ENCODE measurements around the gene GAP43. TPM values are rescaled to one million over a fixed set of nuclear protein-coding genes. Genes with fewer than 3 reads are reported as not detected.

Gene GAP43
- total RNA-seq, 1 donor from 2014 or later = not detected

- Mint-ChIP-seq H3K4me1 (peaks cover 5% of the 10 kb centered on the region), H3K27me3 (peaks cover 8% of the 10 kb centered on the region), H3K4me3 (no peak overlapping the region), H3K36me3 (ENCODE audit: low read depth) (no peaks in the 10 kb centered on the region), H3K27ac (no peak overlapping the region), H3K9me3 (peaks cover 7% of the 10 kb centered on the region)
- intact Hi-C loops (cut with micrococcal nuclease) = no loop called here
- DNase-seq = no peak
These were observed 8.1 kb upstream of the GAP43 start for GRCh38 chr3:115615001-115615814.

GRCh38 chr3:115616461-115616860 is 6.8 kb upstream of the GAP43 start:
- H3K9me3 Mint-ChIP-seq = peaks cover 7% of the 10 kb centered on the region
- H3K36me3 Mint-ChIP-seq (ENCODE audit: low read depth) = no peaks in the 10 kb centered on the region
- peaks cover 5% of the 10 kb centered on the region for H3K4me1 Mint-ChIP-seq
- H3K27ac Mint-ChIP-seq = no peak overlapping the region
- H3K27me3 Mint-ChIP-seq = peaks cover 4% of the 10 kb centered on the region
- DNase-seq = no peak
- intact Hi-C loops (cut with micrococcal nuclease) = no loop called here
- no peak overlapping the region for H3K4me3 Mint-ChIP-seq

- Mint-ChIP-seq H3K9me3 (peaks cover 7% of the 10 kb centered on the region), H3K27ac (no peak overlapping the region), H3K36me3 (ENCODE audit: low read depth) (no peaks in the 10 kb centered on the region), H3K4me1 (peaks cover 5% of the 10 kb centered on the region), H3K27me3 (peaks cover 5% of the 10 kb centered on the region), H3K4me3 (no peak overlapping the region)
- intact Hi-C loops (cut with micrococcal nuclease) = no loop called here
- no peak for DNase-seq
These were observed 5.7 kb upstream of the GAP43 start for GRCh38 chr3:115617591-115617990.

- intact Hi-C loops (cut with micrococcal nuclease) = no loop called here
- no peaks in the 10 kb centered on the region for H3K9me3 Mint-ChIP-seq
- H3K36me3 Mint-ChIP-seq (ENCODE audit: low read depth) = no peaks in the 10 kb centered on the region
- peaks cover 3% of the 10 kb centered on the region for H3K4me1 Mint-ChIP-seq
- DNase-seq = no peak
- no peak overlapping the region for H3K4me3 Mint-ChIP-seq
- H3K27me3 Mint-ChIP-seq = peaks cover 38% of the 10 kb centered on the region
- H3K27ac Mint-ChIP-seq = no peak overlapping the region
These were observed 875 bp downstream of the GAP43 start for GRCh38 chr3:115624029-115624741.

GRCh38 chr3:115624901-115625300 is 1.6 kb downstream of the GAP43 start:
- intact Hi-C loops (cut with micrococcal nuclease) = no loop called here
- peaks cover 38% of the 10 kb centered on the region for H3K27me3 Mint-ChIP-seq
- no peaks in the 10 kb centered on the region for H3K9me3 Mint-ChIP-seq
- no peak overlapping the region for H3K27ac Mint-ChIP-seq
- DNase-seq = no peak
- no peak overlapping the region for H3K4me3 Mint-ChIP-seq
- no peaks in the 10 kb centered on the region for H3K36me3 Mint-ChIP-seq (ENCODE audit: low read depth)
- peaks cover 3% of the 10 kb centered on the region for H3K4me1 Mint-ChIP-seq

- intact Hi-C loops (cut with micrococcal nuclease) = no loop called here
- H3K4me3 Mint-ChIP-seq = no peak overlapping the region
- no peaks in the 10 kb centered on the region for H3K9me3 Mint-ChIP-seq
- peaks cover 3% of the 10 kb centered on the region for H3K4me1 Mint-ChIP-seq
- peaks cover 42% of the 10 kb centered on the region for H3K27me3 Mint-ChIP-seq
- H3K27ac Mint-ChIP-seq = no peak overlapping the region
- DNase-seq = no peak
- H3K36me3 Mint-ChIP-seq (ENCODE audit: low read depth) = no peaks in the 10 kb centered on the region
These were observed 2.7 kb downstream of the GAP43 start for GRCh38 chr3:115626006-115626409.

GRCh38 chr3:115626721-115627120 is 3.4 kb downstream of the GAP43 start:
- Mint-ChIP-seq H3K9me3 (no peaks in the 10 kb centered on the region), H3K27me3 (peaks cover 47% of the 10 kb centered on the region), H3K4me3 (no peak overlapping the region), H3K36me3 (ENCODE audit: low read depth) (no peaks in the 10 kb centered on the region), H3K27ac (no peak overlapping the region), H3K4me1 (peaks cover 3% of the 10 kb centered on the region)
- intact Hi-C loops (cut with micrococcal nuclease) = no loop called here
- no peak for DNase-seq

GRCh38 chr3:115627180-115628074 is 4.1 kb downstream of the GAP43 start:
- no peak for DNase-seq
- intact Hi-C loops (cut with micrococcal nuclease) = no loop called here
- no peaks in the 10 kb centered on the region for H3K9me3 Mint-ChIP-seq
- no peak overlapping the region for H3K4me3 Mint-ChIP-seq
- H3K4me1 Mint-ChIP-seq = peaks cover 3% of the 10 kb centered on the region
- no peak overlapping the region for H3K27ac Mint-ChIP-seq
- peaks cover 47% of the 10 kb centered on the region for H3K27me3 Mint-ChIP-seq
- H3K36me3 Mint-ChIP-seq (ENCODE audit: low read depth) = no peaks in the 10 kb centered on the region

- intact Hi-C loops (cut with micrococcal nuclease) = no loop called here
These were observed 4.7 kb downstream of the GAP43 start for GRCh38 chr3:115628075-115628412.

GRCh38 chr3:115630850-115631249 is 7.5 kb downstream of the GAP43 start:
- Mint-ChIP-seq H3K9me3 (no peaks in the 10 kb centered on the region), H3K4me1 (no peaks in the 10 kb centered on the region), H3K4me3 (no peak overlapping the region), H3K36me3 (ENCODE audit: low read depth) (no peaks in the 10 kb centered on the region), H3K27me3 (peaks cover 25% of the 10 kb centered on the region), H3K27ac (no peak overlapping the region)
- intact Hi-C loops (cut with micrococcal nuclease) = no loop called here
- DNase-seq = no peak

More at GRCh38 chr3:115628075-115628412, 4.7 kb downstream of the GAP43 start:
- Mint-ChIP-seq H3K36me3 (ENCODE audit: low read depth) (no peaks in the 10 kb centered on the region), H3K4me1 (peaks cover 3% of the 10 kb centered on the region), H3K27me3 (peaks cover 45% of the 10 kb centered on the region), H3K4me3 (no peak overlapping the region), H3K9me3 (no peaks in the 10 kb centered on the region), H3K27ac (no peak overlapping the region)
- DNase-seq = no peak

GRCh38 chr3:115632026-115632425 is 8.7 kb downstream of the GAP43 start:
- Mint-ChIP-seq H3K36me3 (ENCODE audit: low read depth) (no peaks in the 10 kb centered on the region), H3K9me3 (no peaks in the 10 kb centered on the region), H3K4me1 (no peaks in the 10 kb centered on the region), H3K4me3 (no peak overlapping the region), H3K27me3 (peaks cover 16% of the 10 kb centered on the region), H3K27ac (no peak overlapping the region)
- DNase-seq = no peak
- intact Hi-C loops (cut with micrococcal nuclease) = no loop called here

- H3K4me3 Mint-ChIP-seq = no peak overlapping the region
- peaks cover under 1% of the 10 kb centered on the region for H3K4me1 Mint-ChIP-seq
- H3K27ac Mint-ChIP-seq = no peak overlapping the region
- peaks cover 16% of the 10 kb centered on the region for H3K27me3 Mint-ChIP-seq
- no peak for DNase-seq
- no peaks in the 10 kb centered on the region for H3K36me3 Mint-ChIP-seq (ENCODE audit: low read depth)
- intact Hi-C loops (cut with micrococcal nuclease) = no loop called here
- peaks cover 7% of the 10 kb centered on the region for H3K9me3 Mint-ChIP-seq
These were observed 10.2 kb downstream of the GAP43 start for GRCh38 chr3:115633467-115633866.

GRCh38 chr3:115634052-115634451 is 10.7 kb downstream of the GAP43 start:
- Mint-ChIP-seq H3K4me3 (no peak overlapping the region), H3K9me3 (peaks cover 7% of the 10 kb centered on the region), H3K36me3 (ENCODE audit: low read depth) (no peaks in the 10 kb centered on the region), H3K27me3 (peaks cover 16% of the 10 kb centered on the region), H3K27ac (no peak overlapping the region), H3K4me1 (peaks cover 2% of the 10 kb centered on the region)
- no peak for DNase-seq
- intact Hi-C loops (cut with micrococcal nuclease) = no loop called here

- Mint-ChIP-seq H3K4me3 (no peak overlapping the region), H3K4me1 (peaks cover 2% of the 10 kb centered on the region), H3K27ac (no peak overlapping the region), H3K27me3 (peaks cover 20% of the 10 kb centered on the region), H3K9me3 (peaks cover 7% of the 10 kb centered on the region), H3K36me3 (ENCODE audit: low read depth) (no peaks in the 10 kb centered on the region)
- DNase-seq = no peak
- intact Hi-C loops (cut with micrococcal nuclease) = no loop called here
These were observed 12.1 kb downstream of the GAP43 start for GRCh38 chr3:115635406-115635805.
